Esophagus muscularis mucosa (tissue), 4 donors: Measurements from ENCODE around the gene UGT2B17.

Experiments used
- CTCF ChIP-seq, 3 experiments: fragments of 200-600 bp in 2 of 3; fragments of 450-650 bp in 1 of 3; sonication (generic) in 2 of 3; IDR thresholded peaks; one replicate each; pipeline ENCODE4 v1.5.1; 2017 to 2019; ENCODE audit warnings: antibody characterized with exemption in 3 of 3, mild to moderate bottlenecking in 2 of 3, moderate library complexity in 1 of 3
- EP300 ChIP-seq: sonication (generic); formaldehyde crosslinking; IDR thresholded peaks from one replicate; pipeline ENCODE4 v1.6.1; 2017; ENCODE audit warnings: antibody characterized with exemption
- POLR2A ChIP-seq: fragments of 450-650 bp; IDR thresholded peaks from one replicate; pipeline ENCODE4 v1.6.1; 2017; ENCODE audit warnings: antibody characterized with exemption, moderate library complexity, mild to moderate bottlenecking, low read depth

DNA sequence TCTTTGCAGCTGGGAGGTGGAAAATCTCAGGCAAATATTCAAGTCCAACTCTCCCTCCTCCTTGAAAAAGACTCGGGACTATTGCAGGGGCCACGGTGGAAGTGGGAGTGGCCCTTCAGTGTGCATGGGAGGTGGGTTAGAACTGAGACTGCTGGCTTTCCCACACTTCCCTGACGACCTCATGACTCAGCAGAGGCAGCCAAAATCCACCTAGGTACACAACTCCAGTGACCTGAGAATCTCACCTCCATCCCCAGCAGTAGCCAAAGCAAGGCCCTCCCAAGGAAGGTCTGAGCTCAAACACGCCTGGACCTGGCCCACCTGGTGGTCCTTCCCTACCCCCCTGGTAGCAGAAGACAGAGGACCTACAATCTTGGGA, 6.2 kb upstream of the UGT2B17 start:
- TF ChIP-seq POLR2A (no peak), CTCF (IDR thresholded peaks at IDR 0.05) (no peak), EP300 (no peak)
